Measurements from ENCODE around the gene DDX1.

Gene DDX1

GRCh38 chr2:15563227-15564100 lies 28.2 kb upstream of the DDX1 start:
- no peak for DNase-seq

DNA sequence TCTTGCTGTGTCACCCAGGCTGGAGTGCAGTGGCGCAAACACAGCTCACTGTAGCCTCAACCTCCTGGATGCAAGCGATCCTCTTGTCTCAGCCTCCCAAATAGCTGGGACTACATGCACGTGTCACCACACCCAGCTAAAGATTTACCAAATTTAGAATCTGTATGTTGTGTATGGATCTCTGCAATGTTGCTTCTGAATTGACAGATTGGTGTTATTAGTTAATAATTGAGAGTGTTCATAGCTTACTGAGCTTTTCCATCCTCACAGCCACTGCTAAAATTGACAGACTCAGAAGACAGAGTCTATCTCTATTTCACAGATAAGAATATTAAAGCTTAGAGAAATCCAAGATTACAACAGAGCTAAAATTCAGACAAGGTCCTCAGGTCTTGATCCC lies 26.3 kb upstream of the DDX1 start:
- no peak for DNase-seq

- DNase-seq = no peak
Observed at GRCh38 chr2:15565994-15566671, 25.5 kb upstream of the DDX1 start.

- DNase-seq = no peak
Observed at GRCh38 chr2:15566912-15567311, 24.8 kb upstream of the DDX1 start.

- DNase-seq = no peak
Observed at GRCh38 chr2:15568874-15569273, 22.8 kb upstream of the DDX1 start.

DNA sequence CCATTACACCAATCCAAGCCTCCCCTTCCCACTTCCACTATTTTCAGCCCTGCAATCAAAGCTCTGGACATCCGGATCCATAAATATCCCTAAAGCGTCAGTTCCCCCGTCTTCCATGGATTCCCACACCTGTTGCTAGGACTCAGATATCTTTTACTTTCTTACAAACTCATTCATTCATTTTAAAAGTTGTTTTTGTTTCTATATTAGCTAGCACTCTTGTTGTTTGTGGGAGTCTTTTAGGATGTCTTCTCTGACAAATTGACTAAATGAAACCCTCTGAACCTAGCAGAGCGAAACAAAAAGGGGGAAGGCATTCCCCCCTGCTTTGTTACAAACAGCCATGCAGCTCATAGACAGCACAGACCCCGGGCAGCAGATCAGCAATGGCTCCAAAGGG lies 21.6 kb upstream of the DDX1 start:
- DNase-seq = no peak

DNA sequence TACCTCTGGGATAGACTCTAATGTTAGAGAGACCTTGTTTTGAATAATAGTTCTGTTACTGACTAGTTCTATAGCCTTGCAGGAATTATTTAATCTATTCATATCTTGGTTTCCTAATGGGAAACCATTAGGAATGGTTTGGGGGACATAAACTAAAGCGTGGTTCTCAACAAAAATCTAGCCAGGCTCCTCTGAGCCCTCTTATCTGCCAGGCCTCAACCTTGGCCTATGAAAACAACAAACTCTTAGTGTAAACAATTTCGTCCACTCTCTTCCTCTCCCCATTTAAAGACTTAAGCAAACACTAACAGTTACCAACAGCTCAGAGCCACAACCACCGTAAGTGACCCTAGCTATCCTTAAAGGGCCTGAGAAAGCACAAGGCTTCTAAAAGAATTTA lies 19.9 kb upstream of the DDX1 start:
- DNase-seq = no peak

GRCh38 chr2:15577071-15577735 lies 14.5 kb upstream of the DDX1 start:
- DNase-seq = peak; percentile 58

- DNase-seq = no peak
Observed at GRCh38 chr2:15579641-15580040, 12.0 kb upstream of the DDX1 start.

DNA sequence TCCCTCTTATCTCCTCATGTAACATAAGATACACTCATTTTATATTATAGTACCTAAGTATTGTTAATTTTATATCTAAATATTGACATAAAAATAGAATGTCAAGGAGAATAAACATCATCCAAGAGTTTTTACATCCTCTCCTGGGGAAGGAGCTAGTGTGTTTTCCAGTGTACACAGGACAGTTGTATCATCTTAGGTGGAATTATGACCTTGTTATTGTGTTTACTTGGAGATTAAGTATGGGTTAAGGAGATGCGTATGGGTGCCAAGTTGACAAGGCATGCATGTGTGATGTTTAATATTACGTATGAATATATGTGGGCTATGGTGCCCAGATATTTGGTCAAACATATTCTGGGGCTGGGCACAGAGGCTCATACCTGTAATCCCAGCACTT lies 11.2 kb upstream of the DDX1 start:
- no peak for DNase-seq

DNA sequence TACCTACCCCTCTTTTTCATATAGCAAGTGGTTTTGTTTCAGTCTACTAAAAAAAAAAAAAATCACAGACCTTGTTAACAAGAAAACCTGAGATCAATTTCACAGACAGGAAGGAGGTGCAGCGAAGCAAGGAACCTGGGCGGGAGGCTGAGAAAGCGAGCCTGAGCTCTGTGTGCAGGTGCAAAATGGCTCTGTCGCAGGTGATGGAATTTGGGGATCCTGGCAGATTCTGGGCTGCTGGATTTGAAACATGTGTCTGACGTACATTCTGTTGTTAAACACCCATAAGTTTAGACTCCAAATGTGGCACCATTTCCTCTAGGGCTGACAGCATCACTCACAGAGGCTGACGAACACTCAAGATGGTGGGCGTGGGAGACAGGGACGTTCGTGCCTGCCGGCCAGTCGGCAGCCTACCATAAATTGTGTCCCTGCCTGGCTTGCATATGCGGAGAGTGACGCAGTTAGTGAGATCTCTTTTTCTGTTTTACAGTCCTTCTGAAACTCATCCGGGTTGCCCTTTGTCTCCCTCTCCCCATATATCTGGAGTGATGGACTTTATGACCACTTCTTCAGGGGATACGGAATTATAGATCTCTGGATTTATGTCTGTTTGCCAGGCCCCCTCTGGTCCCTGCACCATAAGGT lies 8.8 kb upstream of the DDX1 start:
- no peak for DNase-seq

- no peak for DNase-seq
Observed at GRCh38 chr2:15583826-15584225, 7.8 kb upstream of the DDX1 start.

DNA sequence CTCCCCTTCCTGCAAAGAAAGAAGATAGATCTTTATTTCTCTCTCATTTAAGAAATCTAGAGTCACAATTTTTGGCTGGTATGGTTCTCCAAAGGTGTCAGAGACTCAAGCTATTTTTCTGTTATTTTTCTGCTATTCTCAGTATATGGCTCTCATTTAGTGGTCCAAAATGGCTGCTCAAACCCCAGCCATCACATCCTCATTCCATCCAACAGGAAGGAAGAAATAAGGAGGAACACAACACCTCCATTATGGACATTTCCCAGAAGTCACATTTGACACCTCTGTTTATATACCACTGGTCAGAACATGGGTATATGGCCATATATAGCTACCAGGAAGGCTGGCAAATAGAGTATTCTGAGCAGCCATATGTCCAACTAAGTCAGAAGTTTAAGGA lies 7.4 kb upstream of the DDX1 start:
- DNase-seq = no peak

DNA sequence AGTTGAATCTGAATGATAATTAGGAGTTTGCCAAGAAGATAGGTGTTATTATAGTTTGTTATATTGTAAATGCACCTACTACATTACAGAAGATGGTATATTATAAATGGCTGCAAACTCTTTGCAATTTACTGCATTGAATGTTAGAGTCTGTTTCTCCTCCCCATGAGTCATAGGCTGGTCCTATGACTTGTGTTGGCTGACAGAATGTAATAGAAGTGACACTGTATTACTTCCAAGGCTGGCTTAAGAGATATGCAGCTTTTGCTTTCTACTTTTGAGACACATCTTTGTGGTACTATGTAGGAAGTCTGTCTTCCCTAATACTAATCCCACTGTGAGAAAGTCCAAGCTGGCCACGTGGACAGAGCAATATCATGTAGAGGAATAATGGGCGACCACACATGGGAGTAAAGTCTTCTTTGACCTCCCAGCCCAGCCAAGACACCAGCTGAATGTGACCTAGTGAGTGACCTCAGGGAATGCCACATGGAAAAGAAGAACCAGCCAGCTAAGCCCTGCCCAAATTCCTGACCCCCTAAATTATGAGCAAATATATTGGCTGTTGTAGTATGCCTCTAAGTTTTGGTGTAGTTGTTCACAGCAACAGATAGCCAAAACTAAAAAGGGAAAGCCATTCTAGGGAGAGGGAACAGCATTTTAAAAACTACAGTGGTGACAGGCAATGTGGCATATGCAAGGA lies 6.8 kb upstream of the DDX1 start:
- no peak for DNase-seq

GRCh38 chr2:15588329-15588919 lies 3.2 kb upstream of the DDX1 start:
- peak; percentile 68 for DNase-seq

DNA sequence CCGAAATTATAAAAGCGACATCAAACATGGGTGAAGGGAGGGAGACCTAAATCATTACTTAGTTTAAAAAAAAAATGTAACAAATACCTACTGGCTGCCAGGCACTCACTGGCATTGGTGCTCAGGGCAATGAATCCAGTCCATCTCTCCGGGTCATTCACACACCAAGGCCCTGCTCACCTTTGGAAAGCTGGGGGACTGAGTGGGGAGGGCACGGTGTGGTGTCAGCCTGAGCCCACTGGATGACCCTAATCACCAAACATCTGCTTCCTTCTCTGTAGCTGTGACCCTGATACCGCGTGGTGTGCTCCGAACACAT lies 336 bp upstream of the DDX1 start:
- no peak for DNase-seq

DNA sequence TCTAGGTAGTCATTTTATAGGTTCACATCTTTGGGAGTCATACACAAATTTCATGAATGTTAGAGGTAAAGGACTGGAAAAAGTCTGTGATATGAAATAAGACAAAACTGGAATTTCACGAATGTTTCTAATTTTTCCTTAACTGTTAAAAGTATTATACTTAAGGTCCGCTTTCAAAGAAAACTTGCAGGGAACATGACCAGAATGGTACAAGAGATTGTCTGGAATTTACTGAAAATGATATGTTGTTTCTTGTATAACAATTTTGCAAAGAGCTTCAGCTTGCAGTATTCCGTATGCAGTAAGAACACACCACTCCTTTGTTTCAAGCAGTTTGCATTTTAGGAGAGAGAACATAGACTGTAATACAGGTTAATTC lies 1.6 kb downstream of the DDX1 start:
- DNase-seq = no peak

- DNase-seq = no peak
Observed at GRCh38 chr2:15594291-15595256, 2.9 kb downstream of the DDX1 start.

GRCh38 chr2:15595342-15595905 lies 3.8 kb downstream of the DDX1 start:
- no peak for DNase-seq

- no peak for DNase-seq
Observed at GRCh38 chr2:15595936-15596335, 4.3 kb downstream of the DDX1 start.

- DNase-seq = no peak
Observed at GRCh38 chr2:15596350-15596749, 4.7 kb downstream of the DDX1 start.
